Type B pancreatic cell (in vitro differentiated cells): ENCODE measurements around the gene SHROOM1. TPM values are rescaled to one million over a fixed set of nuclear protein-coding genes. Genes with fewer than 3 reads are reported as not detected.
"Not testable (repeated sequence)": the region's sequence is repeated elsewhere in the genome, so short reads cannot be mapped to it uniquely, and the experiment has no call there.

Source experiments
- DNase-seq: peaks from one replicate; pipeline ENCODE4 v3.0.0; 2021; ENCODE audit warnings: mixed read lengths; ENCODE audit not compliant: unreplicated experiment; ENCODE audit errors: extremely low spot score
- H3K27ac Mint-ChIP-seq: 2 replicates; pipeline ENCODE4 v1.8.0; 2021; ENCODE audit warnings: mild to moderate bottlenecking, mixed read lengths
- H3K27me3 Mint-ChIP-seq: 2 replicates; pipeline ENCODE4 v1.8.0; 2021; ENCODE audit warnings: mixed read lengths
- H3K36me3 Mint-ChIP-seq: 2 replicates; pipeline ENCODE4 v1.8.0; 2021; ENCODE audit warnings: mixed read lengths
- H3K4me1 Mint-ChIP-seq: one replicate; pipeline ENCODE4 v1.8.0; 2021; ENCODE audit warnings: mixed read lengths; ENCODE audit not compliant: unreplicated experiment
- H3K4me3 Mint-ChIP-seq: 2 replicates; pipeline ENCODE4 v1.8.0; 2021; ENCODE audit warnings: mild to moderate bottlenecking, mixed read lengths
- H3K9me3 Mint-ChIP-seq: 2 replicates; pipeline ENCODE4 v1.8.0; 2021; ENCODE audit warnings: mixed read lengths
- total RNA-seq: library from RNA; stranded (reverse); gene quantifications from 2 replicates; pipeline ENCODE4 v1.2.1, GENCODE V29; 2021; ENCODE audit warnings: low replicate concordance
- TF ChIP-seq, protein P1 (sequence below): fragments of 200-600 bp; sonication (generic); conservative IDR thresholded peaks from 2 replicates; pipeline ENCODE4 v1.5.0; 2021; ENCODE audit warnings: antibody characterized with exemption, mild to moderate bottlenecking

The SHROOM1 gene
- total RNA-seq, 1 donor from 2014 or later = 7.2 TPM

DNA sequence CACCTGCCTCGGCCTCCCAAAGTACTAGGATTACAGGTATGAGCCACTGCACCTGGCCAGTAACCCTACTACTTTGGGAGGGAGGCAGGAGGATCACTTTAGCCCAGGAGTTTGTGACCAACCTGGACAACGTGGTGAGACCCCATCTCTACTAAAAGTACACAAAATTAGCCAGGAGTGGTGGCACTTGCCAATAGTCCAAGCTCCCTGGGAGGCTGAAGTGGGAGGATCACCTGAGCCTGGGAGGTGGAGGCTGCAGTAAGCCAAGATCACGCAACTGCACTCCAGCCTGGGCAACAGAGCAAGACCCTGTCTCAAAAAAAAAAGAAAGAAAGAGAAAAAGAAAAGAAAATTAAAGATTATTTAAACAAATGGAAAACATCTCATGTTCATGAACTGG, 25.6 kb upstream of the SHROOM1 start:
- no peak overlapping the region for H3K4me3 Mint-ChIP-seq
- peaks cover 2% of the 10 kb centered on the region for H3K27me3 Mint-ChIP-seq

DNA sequence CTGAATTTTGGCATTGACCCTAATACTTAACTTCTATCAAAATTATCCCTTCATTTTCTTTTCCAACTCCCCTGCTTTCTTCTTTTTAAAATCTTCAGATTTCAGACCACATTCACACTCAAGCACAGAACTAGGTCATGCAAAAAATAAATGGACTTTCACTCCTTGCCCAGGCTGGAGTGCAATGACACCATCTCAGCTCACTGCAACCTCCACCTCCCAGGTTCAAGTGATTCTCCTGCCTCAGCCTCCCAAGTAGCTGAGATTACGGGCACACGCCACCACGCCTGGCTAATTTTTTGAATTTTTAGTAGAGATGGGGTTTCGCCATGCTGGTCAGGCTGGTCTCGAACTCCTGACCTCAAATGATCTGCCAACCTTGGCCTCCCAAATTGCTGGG, 24.5 kb upstream of the SHROOM1 start:
- not testable (repeated sequence) for H3K9me3 Mint-ChIP-seq, DNase-seq, H3K4me3 Mint-ChIP-seq, H3K4me1 Mint-ChIP-seq, H3K36me3 Mint-ChIP-seq, H3K27ac Mint-ChIP-seq, H3K27me3 Mint-ChIP-seq

More for the DNA sequence above, 25.6 kb upstream of the SHROOM1 start:
- no peak for DNase-seq
- Mint-ChIP-seq H3K9me3 (no peaks in the 10 kb centered on the region), H3K27ac (no peak overlapping the region), H3K36me3 (no peaks in the 10 kb centered on the region), H3K4me1 (peaks cover 4% of the 10 kb centered on the region)
- TF ChIP-seq, protein P1, sequence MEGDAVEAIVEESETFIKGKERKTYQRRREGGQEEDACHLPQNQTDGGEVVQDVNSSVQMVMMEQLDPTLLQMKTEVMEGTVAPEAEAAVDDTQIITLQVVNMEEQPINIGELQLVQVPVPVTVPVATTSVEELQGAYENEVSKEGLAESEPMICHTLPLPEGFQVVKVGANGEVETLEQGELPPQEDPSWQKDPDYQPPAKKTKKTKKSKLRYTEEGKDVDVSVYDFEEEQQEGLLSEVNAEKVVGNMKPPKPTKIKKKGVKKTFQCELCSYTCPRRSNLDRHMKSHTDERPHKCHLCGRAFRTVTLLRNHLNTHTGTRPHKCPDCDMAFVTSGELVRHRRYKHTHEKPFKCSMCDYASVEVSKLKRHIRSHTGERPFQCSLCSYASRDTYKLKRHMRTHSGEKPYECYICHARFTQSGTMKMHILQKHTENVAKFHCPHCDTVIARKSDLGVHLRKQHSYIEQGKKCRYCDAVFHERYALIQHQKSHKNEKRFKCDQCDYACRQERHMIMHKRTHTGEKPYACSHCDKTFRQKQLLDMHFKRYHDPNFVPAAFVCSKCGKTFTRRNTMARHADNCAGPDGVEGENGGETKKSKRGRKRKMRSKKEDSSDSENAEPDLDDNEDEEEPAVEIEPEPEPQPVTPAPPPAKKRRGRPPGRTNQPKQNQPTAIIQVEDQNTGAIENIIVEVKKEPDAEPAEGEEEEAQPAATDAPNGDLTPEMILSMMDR = no peak

DNA sequence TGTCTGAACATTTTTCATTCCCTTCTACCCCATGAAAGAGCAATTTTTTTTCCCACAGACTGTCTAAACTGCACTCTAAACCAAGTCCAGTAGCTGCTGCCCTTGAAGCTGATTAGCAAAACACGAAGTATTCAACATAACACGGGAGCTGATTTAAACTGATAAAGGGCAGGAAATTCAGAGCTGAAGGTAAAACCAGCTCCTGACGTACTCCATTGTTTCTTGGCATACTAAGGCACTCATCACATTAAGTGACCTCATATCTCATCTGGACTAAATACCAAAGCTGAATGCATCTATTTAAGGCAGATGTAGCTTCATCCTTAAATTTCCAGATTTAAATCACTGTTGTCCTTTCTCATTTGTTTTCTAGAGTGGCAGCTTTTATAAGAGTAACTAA, 23.9 kb upstream of the SHROOM1 start:
- H3K9me3 Mint-ChIP-seq = no peaks in the 10 kb centered on the region
- peaks cover 4% of the 10 kb centered on the region for H3K4me1 Mint-ChIP-seq
- H3K4me3 Mint-ChIP-seq = no peak overlapping the region
- H3K36me3 Mint-ChIP-seq = no peaks in the 10 kb centered on the region
- TF ChIP-seq, protein P1 = no peak
- peaks cover 2% of the 10 kb centered on the region for H3K27me3 Mint-ChIP-seq
- H3K27ac Mint-ChIP-seq = no peak overlapping the region
- no peak for DNase-seq

DNA sequence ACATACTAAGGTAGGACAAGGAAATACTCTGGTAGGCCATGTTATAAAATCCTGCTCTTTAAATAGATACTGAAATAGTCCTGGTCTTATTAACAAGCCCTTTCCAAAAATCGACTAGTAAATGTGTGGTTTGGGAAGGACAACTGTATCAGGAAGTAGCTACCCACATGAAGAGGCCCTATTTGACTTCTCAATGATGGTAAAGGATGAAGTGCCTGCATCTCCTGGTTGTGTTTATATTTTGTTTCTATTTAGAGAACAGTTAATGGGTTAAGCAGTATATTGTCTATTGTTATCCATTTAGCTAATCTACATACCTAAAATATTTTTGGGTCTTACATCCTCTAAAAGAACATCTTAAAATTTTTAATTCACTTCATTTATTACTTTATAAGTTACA, 23.3 kb upstream of the SHROOM1 start:
- H3K4me3 Mint-ChIP-seq = no peak overlapping the region
- no peak overlapping the region for H3K27ac Mint-ChIP-seq
- DNase-seq = no peak
- peaks cover 4% of the 10 kb centered on the region for H3K4me1 Mint-ChIP-seq
- H3K36me3 Mint-ChIP-seq = no peaks in the 10 kb centered on the region
- no peaks in the 10 kb centered on the region for H3K9me3 Mint-ChIP-seq
- peaks cover 5% of the 10 kb centered on the region for H3K27me3 Mint-ChIP-seq
- TF ChIP-seq, protein P1 = no peak

DNA sequence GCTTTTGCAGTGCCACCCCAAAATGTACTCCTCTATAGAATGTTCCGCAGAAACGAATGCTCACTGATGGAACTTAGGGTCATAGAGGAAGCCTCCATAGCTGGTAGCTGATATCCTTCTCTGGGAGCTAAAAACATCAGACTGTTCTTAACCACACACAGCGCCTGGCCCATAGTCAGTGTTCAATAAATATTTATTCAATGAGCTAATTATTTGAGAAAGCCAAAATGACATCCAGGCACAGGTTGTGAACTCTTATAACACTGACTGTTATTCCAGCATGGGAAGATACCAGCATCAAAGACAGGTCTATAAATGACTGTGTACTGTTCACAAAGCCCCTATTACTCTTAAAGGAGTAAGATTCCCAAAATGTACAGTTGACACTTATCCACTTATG, 22.9 kb upstream of the SHROOM1 start:
- Mint-ChIP-seq H3K27me3 (peaks cover 2% of the 10 kb centered on the region), H3K9me3 (no peaks in the 10 kb centered on the region), H3K27ac (no peak overlapping the region), H3K4me3 (no peak overlapping the region), H3K4me1 (peaks cover 4% of the 10 kb centered on the region), H3K36me3 (no peaks in the 10 kb centered on the region)
- DNase-seq = no peak
- TF ChIP-seq, protein P1 = no peak

DNA sequence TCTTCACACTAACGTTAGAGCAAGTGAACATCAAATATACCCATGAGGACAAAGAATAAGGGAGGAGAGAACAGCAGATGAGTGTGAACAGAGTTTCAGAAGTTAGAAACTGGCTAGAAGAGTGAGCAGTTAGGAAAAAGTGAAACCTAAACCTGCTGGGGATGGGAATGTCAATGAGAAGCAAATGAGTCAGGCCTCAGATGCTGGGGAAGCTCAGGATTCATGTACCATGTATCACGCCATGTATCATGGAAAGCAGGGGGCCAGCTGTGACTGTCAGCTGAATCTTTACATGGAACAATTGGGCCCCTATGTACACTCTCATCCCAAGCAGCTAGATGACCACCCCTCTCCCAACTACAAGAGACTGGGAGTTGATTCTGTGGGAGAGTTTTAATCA, 19.6 kb upstream of the SHROOM1 start:
- no peak overlapping the region for H3K4me3 Mint-ChIP-seq
- no peaks in the 10 kb centered on the region for H3K36me3 Mint-ChIP-seq
- peaks cover 4% of the 10 kb centered on the region for H3K4me1 Mint-ChIP-seq
- TF ChIP-seq, protein P1 = no peak
- no peaks in the 10 kb centered on the region for H3K9me3 Mint-ChIP-seq
- no peak overlapping the region for H3K27ac Mint-ChIP-seq
- peaks cover 2% of the 10 kb centered on the region for H3K27me3 Mint-ChIP-seq
- no peak for DNase-seq
